Gastrocnemius medialis (tissue), 4 donors: ENCODE measurements around the gene ARHGAP42. TPM values are rescaled to one million over a fixed set of nuclear protein-coding genes. Genes with fewer than 3 reads are reported as not detected.

Experiments
- ATAC-seq, 2 donors: fragments of 150-250 bp; one replicate each; pipeline ENCODE4 v1.9.1; 2016
- DNase-seq, 2 donors: peaks; one replicate each; pipeline ENCODE4 v3.0.0-alpha.2; 2019
- H3K27ac ChIP-seq, 4 donors: fragments of 200-600 bp; sonication (generic); 1 replicate in 1 of 4; 2 replicates in 3 of 4; pipeline ENCODE4 v1.5.1; 2016 to 2018; ENCODE audit warnings: mild to moderate bottlenecking in 2 of 4, moderate library complexity in 1 of 4
- H3K27me3 ChIP-seq, 3 donors: fragments of 200-600 bp; sonication (generic) in 2 of 3; 1 replicate in 1 of 3; 2 replicates in 2 of 3; pipeline versions ENCODE4 v1.5.1 to v1.6.0; 2016 to 2019; ENCODE audit warnings: mild to moderate bottlenecking in 1 of 3, moderate library complexity in 1 of 3
- H3K36me3 ChIP-seq, 2 donors: fragments of 200-600 bp; sonication (generic) in 1 of 2; one replicate each; pipeline ENCODE4 v1.5.1; 2017 to 2018
- H3K4me1 ChIP-seq, 2 donors: fragments of 200-600 bp; sonication (generic) in 1 of 2; one replicate each; pipeline ENCODE4 v1.5.1; 2016 to 2017; ENCODE audit warnings: mild to moderate bottlenecking in 2 of 2
- H3K4me3 ChIP-seq, 4 donors: fragments of 200-600 bp; sonication (generic) in 3 of 4; 1 replicate in 1 of 4; 2 replicates in 3 of 4; pipeline ENCODE4 v1.5.1; 2016 to 2019; ENCODE audit warnings: mild to moderate bottlenecking in 2 of 4
- H3K9me3 ChIP-seq, 3 donors: fragments of 200-600 bp; sonication (generic) in 2 of 3; 1 replicate in 1 of 3; 2 replicates in 2 of 3; pipeline ENCODE4 v1.5.1; 2016 to 2019
- POLR2A ChIP-seq, 2 donors: fragments of 450-650 bp; IDR thresholded peaks; one replicate each; pipeline ENCODE4 v1.6.1; 2017; ENCODE audit warnings: antibody characterized with exemption in 2 of 2, mild to moderate bottlenecking in 2 of 2, moderate library complexity in 2 of 2
- in situ Hi-C, 4 donors: fragments of 200-750 bp; cut with MboI; loops; one replicate each; pipeline versions ENCODE4 v1.15.0 to v1.8.0; 2017; ENCODE audit warnings: low sequenced_read_pairs in 4 of 4
- intact Hi-C: fragments of 100-400 bp; cut with DNase I; formaldehyde crosslinking; loops from one replicate; pipeline ENCODE4 v1.15.1; 2023; ENCODE audit warnings: low total_unique reads
- total RNA-seq, 4 donors: library from RNA; depleted of rRNA; stranded (reverse); fragments of >200 nt; gene quantifications; one replicate each; pipeline versions ENCODE4 v1.1.0 to v1.2.3, GENCODE V29; 2016
- TF ChIP-seq, protein P1 (sequence below), 5 experiments: fragments of 450-650 bp in 3 of 5; fragments of 200-600 bp in 2 of 5; sonication (generic) in 2 of 5; IDR thresholded peaks in 4 of 5; conservative IDR thresholded peaks in 1 of 5; 1 replicate in 4 of 5; 2 replicates in 1 of 5; pipeline ENCODE4 v1.5.1; 2016 to 2019; ENCODE audit warnings: antibody characterized with exemption in 5 of 5, mild to moderate bottlenecking in 3 of 5, moderate library complexity in 3 of 5

ARHGAP42 gene
- total RNA-seq, 4 donors from 2014 or later: 6.0 to 13.9 (median 10.2) TPM

DNA sequence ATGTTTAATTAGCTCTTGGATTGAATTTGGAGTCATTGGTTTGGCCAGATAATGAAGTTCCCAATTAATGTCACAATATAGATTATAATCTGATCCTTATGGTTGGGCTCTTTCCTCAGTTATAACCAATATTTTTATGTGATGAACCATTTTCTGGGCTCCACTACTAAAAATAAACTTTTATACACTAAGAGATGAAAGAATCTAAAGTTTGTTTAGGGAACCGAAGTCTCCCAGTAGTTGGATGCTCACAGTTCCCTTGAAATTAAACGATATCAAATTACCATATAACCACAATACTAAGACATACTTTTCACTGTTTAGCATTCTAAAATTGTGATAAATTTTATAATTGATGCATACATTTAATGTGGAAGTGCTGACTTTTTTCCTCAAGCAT lies 47.0 kb upstream of the ARHGAP42 start:
- no peaks in the 10 kb centered on the region for H3K9me3 ChIP-seq
- no peaks in the 10 kb centered on the region for H3K27me3 ChIP-seq
- in situ Hi-C loops (no loop called here), intact Hi-C loops (no loop called here)
- no peak overlapping the region for H3K4me3 ChIP-seq
- TF ChIP-seq, protein P1, sequence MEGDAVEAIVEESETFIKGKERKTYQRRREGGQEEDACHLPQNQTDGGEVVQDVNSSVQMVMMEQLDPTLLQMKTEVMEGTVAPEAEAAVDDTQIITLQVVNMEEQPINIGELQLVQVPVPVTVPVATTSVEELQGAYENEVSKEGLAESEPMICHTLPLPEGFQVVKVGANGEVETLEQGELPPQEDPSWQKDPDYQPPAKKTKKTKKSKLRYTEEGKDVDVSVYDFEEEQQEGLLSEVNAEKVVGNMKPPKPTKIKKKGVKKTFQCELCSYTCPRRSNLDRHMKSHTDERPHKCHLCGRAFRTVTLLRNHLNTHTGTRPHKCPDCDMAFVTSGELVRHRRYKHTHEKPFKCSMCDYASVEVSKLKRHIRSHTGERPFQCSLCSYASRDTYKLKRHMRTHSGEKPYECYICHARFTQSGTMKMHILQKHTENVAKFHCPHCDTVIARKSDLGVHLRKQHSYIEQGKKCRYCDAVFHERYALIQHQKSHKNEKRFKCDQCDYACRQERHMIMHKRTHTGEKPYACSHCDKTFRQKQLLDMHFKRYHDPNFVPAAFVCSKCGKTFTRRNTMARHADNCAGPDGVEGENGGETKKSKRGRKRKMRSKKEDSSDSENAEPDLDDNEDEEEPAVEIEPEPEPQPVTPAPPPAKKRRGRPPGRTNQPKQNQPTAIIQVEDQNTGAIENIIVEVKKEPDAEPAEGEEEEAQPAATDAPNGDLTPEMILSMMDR (IDR thresholded peaks at IDR 0.05 in 4 of 5, conservative IDR thresholded peaks at IDR 0.05 in 1 of 5): no peak
- no peak for TF ChIP-seq POLR2A (IDR thresholded peaks at IDR 0.05)
- H3K36me3 ChIP-seq: no peaks in the 10 kb centered on the region
- no peak overlapping the region for H3K27ac ChIP-seq
- no peak for ATAC-seq
- H3K4me1 ChIP-seq: peaks cover 0 to 8% of the 10 kb centered on the region in 2 donors
- DNase-seq: no peak

DNA sequence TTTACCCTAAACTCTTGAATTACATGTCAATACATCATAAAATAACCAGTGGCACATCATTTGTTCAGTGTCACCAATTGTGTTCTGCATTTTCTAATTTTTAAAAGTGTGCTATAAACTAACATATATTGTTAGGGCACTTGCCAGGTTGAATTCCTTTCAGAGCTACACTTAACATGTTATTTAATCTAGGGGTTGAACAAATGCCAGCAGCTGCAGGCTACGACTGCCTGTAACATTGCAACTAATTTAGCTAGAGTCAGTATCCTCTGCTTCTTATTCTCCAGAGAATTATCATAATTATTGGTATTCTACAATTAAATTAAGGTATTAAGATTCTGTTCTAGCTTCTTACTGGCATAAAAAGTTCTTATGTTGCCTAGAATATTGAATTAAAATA lies 46.4 kb upstream of the ARHGAP42 start:
- Histone ChIP-seq H3K36me3 (no peaks in the 10 kb centered on the region), H3K4me3 (no peak overlapping the region), H3K9me3 (no peaks in the 10 kb centered on the region), H3K27ac (no peak overlapping the region), H3K27me3 (no peaks in the 10 kb centered on the region), H3K4me1 (peaks cover 0 to 5% of the 10 kb centered on the region in 2 donors)
- intact Hi-C loops: no loop called here
- ATAC-seq: no peak
- no peak for DNase-seq
- in situ Hi-C loops: no loop called here
- TF ChIP-seq, protein P1 (IDR thresholded peaks at IDR 0.05 in 4 of 5, conservative IDR thresholded peaks at IDR 0.05 in 1 of 5): no peak
- no peak for TF ChIP-seq POLR2A (IDR thresholded peaks at IDR 0.05)

DNA sequence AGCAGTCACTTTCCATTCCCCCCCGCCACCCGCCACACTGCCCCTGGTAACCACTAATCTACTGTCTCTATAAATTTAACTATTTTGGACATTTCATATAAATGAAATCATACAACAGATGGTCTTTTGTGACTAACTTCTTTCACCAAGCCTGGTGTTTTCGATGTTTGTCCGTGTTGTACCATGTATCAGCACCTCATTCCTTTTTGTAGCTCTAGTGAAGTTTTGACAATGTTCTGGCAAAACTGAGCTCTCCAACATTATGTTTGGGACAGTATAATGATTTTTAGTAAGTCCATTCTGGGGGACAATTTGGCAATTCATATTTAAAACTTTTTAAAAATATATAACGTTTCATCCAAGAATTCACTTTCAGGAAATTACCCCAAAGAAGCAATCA lies 45.6 kb upstream of the ARHGAP42 start:
- peaks cover 0 to 5% of the 10 kb centered on the region in 2 donors for H3K4me1 ChIP-seq
- DNase-seq: no peak
- TF ChIP-seq, protein P1 (IDR thresholded peaks at IDR 0.05 in 4 of 5, conservative IDR thresholded peaks at IDR 0.05 in 1 of 5): no peak
- no peak for TF ChIP-seq POLR2A (IDR thresholded peaks at IDR 0.05)
- intact Hi-C loops: no loop called here
- H3K27me3 ChIP-seq: no peaks in the 10 kb centered on the region
- no peak overlapping the region for H3K27ac ChIP-seq
- no peaks in the 10 kb centered on the region for H3K9me3 ChIP-seq
- no peak for ATAC-seq
- in situ Hi-C loops: no loop called here
- no peaks in the 10 kb centered on the region for H3K36me3 ChIP-seq
- no peak overlapping the region for H3K4me3 ChIP-seq

DNA sequence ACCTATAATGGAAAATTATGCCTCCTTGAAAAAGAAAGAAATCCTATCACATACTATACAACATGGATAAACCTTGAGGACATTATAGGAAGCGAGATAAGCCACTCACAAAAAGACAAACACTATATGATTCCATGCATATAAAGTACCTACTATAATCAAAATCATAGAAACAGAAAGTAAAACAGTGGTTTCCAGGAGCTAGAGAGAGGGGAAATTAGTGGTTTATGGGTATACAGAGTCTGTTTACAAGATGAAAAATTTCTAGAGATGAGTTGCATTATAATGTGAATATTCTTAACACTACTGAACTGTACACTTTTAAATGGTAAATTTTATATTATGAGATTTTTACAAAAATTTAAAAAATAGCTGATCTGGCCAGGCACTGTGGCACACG lies 40.5 kb upstream of the ARHGAP42 start:
- H3K9me3 ChIP-seq: no peaks in the 10 kb centered on the region
- intact Hi-C loops: no loop called here
- TF ChIP-seq, protein P1 (IDR thresholded peaks at IDR 0.05 in 4 of 5, conservative IDR thresholded peaks at IDR 0.05 in 1 of 5): no peak
- no peak for TF ChIP-seq POLR2A (IDR thresholded peaks at IDR 0.05)
- no peak for ATAC-seq
- DNase-seq: no peak
- in situ Hi-C loops: no loop called here
- H3K36me3 ChIP-seq: no peaks in the 10 kb centered on the region
- H3K27ac ChIP-seq: no peak overlapping the region
- H3K27me3 ChIP-seq: no peaks in the 10 kb centered on the region
- no peak overlapping the region for H3K4me3 ChIP-seq
- H3K4me1 ChIP-seq: no peaks in the 10 kb centered on the region

DNA sequence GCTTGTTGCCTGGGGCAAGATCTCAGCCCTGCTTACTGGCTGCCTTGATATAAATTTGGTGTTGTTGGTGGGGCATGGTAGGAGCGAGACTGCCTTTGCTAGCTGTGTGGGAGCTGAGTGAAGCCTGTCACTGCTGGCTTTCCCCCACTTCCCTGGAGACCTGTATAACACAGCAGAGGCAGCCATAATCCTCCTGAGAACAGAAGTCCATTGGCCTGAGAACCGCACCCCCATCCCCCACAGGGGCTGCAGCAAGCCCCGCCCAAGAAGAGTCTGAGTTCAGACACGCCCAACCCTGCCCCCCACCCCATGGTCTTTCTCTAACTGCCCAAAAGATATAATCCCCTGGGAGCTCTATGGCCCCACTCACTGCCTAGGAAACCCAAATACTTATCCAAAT lies 39.2 kb upstream of the ARHGAP42 start:
- no peaks in the 10 kb centered on the region for H3K36me3 ChIP-seq

More for the DNA sequence above, 39.2 kb upstream of the ARHGAP42 start:
- DNase-seq (no peak), ATAC-seq (no peak)
- intact Hi-C loops: no loop called here
- Histone ChIP-seq H3K4me1 (no peaks in the 10 kb centered on the region), H3K9me3 (no peaks in the 10 kb centered on the region), H3K27ac (no peak overlapping the region), H3K4me3 (no peak overlapping the region), H3K27me3 (no peaks in the 10 kb centered on the region)
- TF ChIP-seq POLR2A (IDR thresholded peaks at IDR 0.05): no peak
- in situ Hi-C loops: no loop called here
